Choroid plexus epithelial cell (primary cell): ENCODE data around the gene UGT1A8.
"Not testable (repeated sequence)": the region's sequence is repeated elsewhere in the genome, so short reads cannot be mapped to it uniquely, and the experiment has no call there.

ENCODE experiments used
- DNase-seq: peaks from one replicate; pipeline ENCODE4 v3.0.0-alpha.2; 2010; ENCODE audit warnings: low read depth
- H3K4me3 ChIP-seq: 2 replicates; pipeline ENCODE4 v1.5.1; 2011; ENCODE audit warnings: low read depth, mild to moderate bottlenecking, control low read depth, low read length, moderate library complexity
- CTCF ChIP-seq: conservative IDR thresholded peaks from 2 replicates; pipeline ENCODE4 v1.5.1; 2011; ENCODE audit warnings: low read depth, mild to moderate bottlenecking, control low read depth, inconsistent platforms, low read length, moderate library complexity

The UGT1A8 gene

GRCh38 chr2:233692648-233693047, 75.2 kb downstream of the UGT1A8 start, which contains the start of gene UGT1A6:
TSS of gene UGT1A6 (plus strand) at chr2:233692890. CDS start at chr2:233693005, 115 bp downstream.
- H3K4me3 ChIP-seq: no peak within 1 kb of the TSS
- no peak for DNase-seq
- TF ChIP-seq CTCF: no peak

- no peak for TF ChIP-seq CTCF
- no peak for DNase-seq
- no peak overlapping the region for H3K4me3 ChIP-seq
Observed at GRCh38 chr2:233693963-233694362, 76.5 kb downstream of the UGT1A8 start.

- no peak for TF ChIP-seq CTCF
- no peak for DNase-seq
- no peak overlapping the region for H3K4me3 ChIP-seq
Observed at GRCh38 chr2:233698740-233699139, 81.3 kb downstream of the UGT1A8 start.

GRCh38 chr2:233699424-233700027, 82.1 kb downstream of the UGT1A8 start:
- H3K4me3 ChIP-seq: no peak overlapping the region
- no peak for DNase-seq
- TF ChIP-seq CTCF: no peak

- DNase-seq: peak; percentile 53
- no peak for TF ChIP-seq CTCF
- H3K4me3 ChIP-seq: no peak overlapping the region
Observed at GRCh38 chr2:233700028-233700635, 82.7 kb downstream of the UGT1A8 start.

GRCh38 chr2:233700842-233701241, 83.4 kb downstream of the UGT1A8 start:
- DNase-seq, H3K4me3 ChIP-seq: not testable (repeated sequence)

- no peak for TF ChIP-seq CTCF
- H3K4me3 ChIP-seq: no peak overlapping the region
- no peak for DNase-seq
Observed at GRCh38 chr2:233702238-233702637, 84.8 kb downstream of the UGT1A8 start.
